GM12874 (cell line): ENCODE data around the gene EFCAB11.

Source experiments
- CTCF ChIP-seq: IDR thresholded peaks from 2 replicates; pipeline ENCODE4 v1.5.1; 2011; ENCODE audit warnings: low read depth, mild to moderate bottlenecking, control low read depth, low read length, moderate library complexity; ENCODE audit not compliant: insufficient read depth

EFCAB11 gene

DNA sequence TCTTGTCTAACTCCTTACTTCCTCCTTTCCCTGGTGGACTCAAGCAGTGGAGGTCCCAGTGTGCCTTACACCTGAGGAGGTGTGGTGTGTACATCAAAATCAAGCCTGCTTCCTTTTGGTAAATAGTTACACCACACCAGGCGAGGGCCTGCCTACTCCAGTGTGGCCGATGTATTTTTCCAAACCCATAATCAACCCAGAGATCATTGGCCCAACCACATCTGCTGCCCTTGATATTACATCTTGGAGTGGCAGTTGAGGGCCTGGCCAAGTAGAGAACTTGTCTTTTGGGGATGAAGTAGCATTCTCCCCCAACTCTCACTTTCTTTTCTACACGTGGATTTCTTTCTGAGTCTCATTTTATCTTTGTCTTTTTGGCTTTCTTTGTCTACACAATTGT, 187.4 kb downstream of the EFCAB11 start:
- no peak for TF ChIP-seq CTCF

GRCh38 chr14:89765346-89765745, 189.2 kb downstream of the EFCAB11 start:
- no peak for TF ChIP-seq CTCF

GRCh38 chr14:89760086-89760485, 194.4 kb downstream of the EFCAB11 start:
- no peak for TF ChIP-seq CTCF

DNA sequence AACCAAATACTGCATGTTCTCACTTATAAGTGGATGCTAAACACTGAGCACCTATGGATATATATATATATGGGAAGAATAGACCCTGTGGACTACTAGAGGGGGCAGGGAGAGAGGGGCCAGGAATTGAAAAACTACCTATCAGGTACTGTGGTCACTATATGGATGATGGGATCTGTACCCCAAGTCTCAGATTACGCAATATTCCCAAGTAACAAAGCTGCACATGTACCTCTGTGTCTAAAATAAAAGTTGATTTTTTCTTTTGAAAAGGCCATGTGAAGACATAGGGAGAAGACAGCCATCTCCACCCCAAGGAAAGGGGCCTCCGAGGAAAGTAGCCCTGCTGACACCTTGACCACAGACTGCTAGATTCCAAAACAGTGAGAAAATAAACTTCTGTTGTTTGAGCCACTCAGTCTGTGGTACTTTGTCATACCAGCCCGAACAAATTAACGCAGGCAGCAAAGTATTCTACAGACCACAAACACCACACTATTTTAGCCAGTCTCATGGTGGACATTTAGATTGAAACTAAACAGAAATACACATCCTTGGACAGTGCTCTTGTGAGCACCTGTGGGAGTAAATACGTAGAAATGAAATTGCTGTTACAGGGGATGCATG, 197.1 kb downstream of the EFCAB11 start:
- no peak for TF ChIP-seq CTCF

- no peak for TF ChIP-seq CTCF
Observed at GRCh38 chr14:89755816-89756215, 198.7 kb downstream of the EFCAB11 start.

- TF ChIP-seq CTCF: no peak
Observed at GRCh38 chr14:89753828-89754412, 200.6 kb downstream of the EFCAB11 start.

DNA sequence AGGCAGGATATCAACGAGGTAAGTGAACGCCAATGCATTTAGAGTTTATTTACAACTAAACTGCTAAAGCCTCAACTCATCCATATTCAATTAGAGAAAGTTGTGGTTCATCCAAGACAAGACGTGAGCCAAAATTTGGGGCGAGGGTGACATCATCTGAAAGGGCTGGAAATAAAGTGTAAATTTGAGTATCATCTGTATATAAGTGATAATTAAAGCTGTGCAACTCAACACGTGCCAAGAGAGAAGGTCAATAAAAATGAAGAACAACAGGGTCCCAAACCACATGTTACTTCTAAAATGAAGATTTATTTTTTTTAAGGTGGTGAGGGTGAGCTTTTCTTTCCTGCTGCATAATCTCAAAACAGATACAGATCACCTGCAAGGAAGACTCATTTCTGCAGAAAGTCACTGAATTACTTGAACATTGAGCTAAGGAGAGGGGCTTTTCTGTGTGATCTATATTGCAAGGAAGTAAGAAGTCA, 203.6 kb downstream of the EFCAB11 start:
- TF ChIP-seq CTCF: no peak
